Measurements from ENCODE around the gene CAPS2. TPM values are rescaled to one million over a fixed set of nuclear protein-coding genes. Genes with fewer than 3 reads are reported as not detected.

Gene CAPS2
- 10 to 100 TPM in 1 of 2 donors, 1 to 10 TPM in 1; 3.6 to 16.9 TPM for total RNA-seq

DNA sequence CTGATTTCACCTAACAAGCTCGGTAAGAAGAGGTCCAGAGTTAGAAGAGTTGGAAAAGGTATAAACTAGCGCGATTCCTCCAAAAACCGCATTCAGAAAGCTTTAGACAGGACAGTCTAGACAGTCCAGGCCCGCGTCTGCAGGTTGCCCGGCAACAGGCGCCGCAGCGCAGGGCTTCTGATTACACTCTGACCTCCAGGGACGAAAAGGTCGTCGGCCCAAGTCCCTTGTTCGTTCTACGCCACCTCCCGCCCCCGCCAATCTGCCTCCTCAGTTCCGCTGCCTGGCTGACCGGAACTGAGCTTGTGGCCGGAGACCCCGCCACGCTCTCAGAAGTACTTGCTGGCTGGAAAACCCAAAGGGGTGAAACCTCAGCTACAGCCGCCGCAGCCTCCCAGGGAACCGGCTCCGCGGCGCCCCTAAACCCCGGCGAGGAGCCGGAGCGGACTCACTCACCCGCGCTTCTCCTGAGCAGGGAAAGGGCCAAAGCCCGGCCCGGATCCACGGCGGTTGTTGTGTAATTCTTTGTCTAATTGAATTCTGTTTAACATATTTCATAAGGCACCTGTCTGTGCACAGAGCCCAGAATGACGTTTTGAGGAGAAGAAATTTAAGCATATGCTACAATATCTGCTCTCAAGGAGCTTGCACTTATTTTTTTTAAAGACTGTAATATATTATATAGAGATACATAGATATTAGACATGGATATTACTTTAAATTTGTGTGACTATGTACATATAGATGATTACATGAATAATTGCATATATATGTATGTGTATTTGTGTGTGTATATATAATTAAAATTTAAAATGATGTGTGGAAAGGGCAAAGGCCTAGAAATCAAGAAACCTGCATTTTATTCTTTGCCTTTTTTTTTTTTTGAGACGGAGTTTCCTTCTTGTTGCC, at the start of gene CAPS2:
TSS of gene CAPS2 (minus strand) at position 407 of the 909 bp plus-strand sequence. CDS start 3,826 bp downstream, outside the sequence.
- no peaks in the 10 kb centered on the region for H3K36me3 ChIP-seq (replicated peaks in 1 of 2; ENCODE audit: insufficient read depth in 1 of 2, low read depth in 2 of 2)
- WGBS, 2 donors = 2 to 3% methylated on average over 39 to 40 of the region's 40 CpGs
- H3K9me3 ChIP-seq = no peaks in the 10 kb centered on the region
- peaks cover 20% of the 10 kb centered on the region for H3K4me1 ChIP-seq
- intact Hi-C loops (cut with DNase I) = no loop called here
- peak; percentile 97 for ATAC-seq
- H3K27me3 ChIP-seq = no peaks in the 10 kb centered on the region
- peak within 1 kb of the TSS; percentile 45 to 69 (median 66) for H3K27ac ChIP-seq
- TF ChIP-seq POLR2A (IDR thresholded peaks at IDR 0.05) = peak in 2 of 3 donors; percentile 38 to 40
- TF ChIP-seq, protein P1, sequence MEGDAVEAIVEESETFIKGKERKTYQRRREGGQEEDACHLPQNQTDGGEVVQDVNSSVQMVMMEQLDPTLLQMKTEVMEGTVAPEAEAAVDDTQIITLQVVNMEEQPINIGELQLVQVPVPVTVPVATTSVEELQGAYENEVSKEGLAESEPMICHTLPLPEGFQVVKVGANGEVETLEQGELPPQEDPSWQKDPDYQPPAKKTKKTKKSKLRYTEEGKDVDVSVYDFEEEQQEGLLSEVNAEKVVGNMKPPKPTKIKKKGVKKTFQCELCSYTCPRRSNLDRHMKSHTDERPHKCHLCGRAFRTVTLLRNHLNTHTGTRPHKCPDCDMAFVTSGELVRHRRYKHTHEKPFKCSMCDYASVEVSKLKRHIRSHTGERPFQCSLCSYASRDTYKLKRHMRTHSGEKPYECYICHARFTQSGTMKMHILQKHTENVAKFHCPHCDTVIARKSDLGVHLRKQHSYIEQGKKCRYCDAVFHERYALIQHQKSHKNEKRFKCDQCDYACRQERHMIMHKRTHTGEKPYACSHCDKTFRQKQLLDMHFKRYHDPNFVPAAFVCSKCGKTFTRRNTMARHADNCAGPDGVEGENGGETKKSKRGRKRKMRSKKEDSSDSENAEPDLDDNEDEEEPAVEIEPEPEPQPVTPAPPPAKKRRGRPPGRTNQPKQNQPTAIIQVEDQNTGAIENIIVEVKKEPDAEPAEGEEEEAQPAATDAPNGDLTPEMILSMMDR (IDR thresholded peaks at IDR 0.05) = peak in 2 of 7 experiments; percentile 16 to 20
- H3K4me3 ChIP-seq = peak within 1 kb of the TSS; percentile 44
- peak; percentile 79 to 90 (median 84) for DNase-seq

DNA sequence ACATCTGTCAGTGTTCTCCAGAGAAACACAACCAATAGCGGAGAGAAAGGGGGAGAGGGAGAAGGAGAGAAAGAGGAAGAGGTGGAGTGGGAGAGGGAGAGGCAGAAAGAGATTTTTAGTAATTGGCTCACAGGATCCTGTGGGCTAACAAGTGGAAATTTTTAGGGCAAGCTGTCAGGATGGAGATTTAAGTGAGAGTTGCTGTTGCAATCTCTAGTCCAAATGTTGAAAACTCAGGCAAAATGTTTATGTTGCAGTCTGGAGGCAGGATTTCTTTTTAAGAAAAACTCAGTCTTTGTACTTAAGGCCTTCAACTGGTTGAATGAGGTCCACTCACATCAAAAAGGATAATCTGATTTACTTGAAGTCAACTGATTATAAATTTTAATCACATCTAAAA, 48.2 kb upstream of the CAPS2 start:
- Histone ChIP-seq H3K4me3 (no peak overlapping the region), H3K4me1 (no peaks in the 10 kb centered on the region), H3K27ac (no peak overlapping the region), H3K27me3 (no peaks in the 10 kb centered on the region), H3K9me3 (no peaks in the 10 kb centered on the region), H3K36me3 (replicated peaks in 1 of 2; ENCODE audit: insufficient read depth in 1 of 2, low read depth in 2 of 2) (no peaks in the 10 kb centered on the region)
- intact Hi-C loops (cut with DNase I) = no loop called here
- TF ChIP-seq, protein P1 (IDR thresholded peaks at IDR 0.05) = no peak
- no peak for ATAC-seq
- WGBS, 2 donors = 82 to 100% methylated on average over 1 of the region's 1 CpG
- no peak for DNase-seq

DNA sequence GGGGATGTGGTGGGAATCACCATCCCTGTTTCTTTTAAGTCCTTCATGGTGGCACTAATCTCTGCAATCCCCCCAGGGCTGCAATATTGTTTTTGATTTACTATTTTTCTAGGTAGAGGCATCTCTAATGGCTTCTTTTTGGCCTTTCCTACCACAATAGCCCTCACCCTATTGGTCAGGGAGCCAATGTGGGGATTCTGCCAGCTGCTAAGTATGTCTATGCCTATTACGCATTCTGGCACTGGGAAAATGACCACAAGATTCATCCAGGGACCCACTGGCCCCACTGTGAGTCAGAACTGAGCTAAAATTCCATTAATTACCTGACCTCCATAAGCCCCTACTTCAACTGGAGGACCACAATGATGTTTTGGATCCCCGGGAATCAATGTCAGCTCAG, 44.8 kb upstream of the CAPS2 start:
- no peak overlapping the region for H3K27ac ChIP-seq
- no peaks in the 10 kb centered on the region for H3K27me3 ChIP-seq
- no peak for ATAC-seq
- TF ChIP-seq, protein P1 (IDR thresholded peaks at IDR 0.05) = no peak
- TF ChIP-seq POLR2A (IDR thresholded peaks at IDR 0.05) = no peak
- intact Hi-C loops (cut with DNase I) = no loop called here
- no peaks in the 10 kb centered on the region for H3K4me1 ChIP-seq
- no peaks in the 10 kb centered on the region for H3K9me3 ChIP-seq
- no peak overlapping the region for H3K4me3 ChIP-seq
- DNase-seq = no peak
- H3K36me3 ChIP-seq (replicated peaks in 1 of 2; ENCODE audit: insufficient read depth in 1 of 2, low read depth in 2 of 2) = no peaks in the 10 kb centered on the region
- 90 to 97% methylated on average over 2 of the region's 2 CpGs for WGBS, 2 donors

DNA sequence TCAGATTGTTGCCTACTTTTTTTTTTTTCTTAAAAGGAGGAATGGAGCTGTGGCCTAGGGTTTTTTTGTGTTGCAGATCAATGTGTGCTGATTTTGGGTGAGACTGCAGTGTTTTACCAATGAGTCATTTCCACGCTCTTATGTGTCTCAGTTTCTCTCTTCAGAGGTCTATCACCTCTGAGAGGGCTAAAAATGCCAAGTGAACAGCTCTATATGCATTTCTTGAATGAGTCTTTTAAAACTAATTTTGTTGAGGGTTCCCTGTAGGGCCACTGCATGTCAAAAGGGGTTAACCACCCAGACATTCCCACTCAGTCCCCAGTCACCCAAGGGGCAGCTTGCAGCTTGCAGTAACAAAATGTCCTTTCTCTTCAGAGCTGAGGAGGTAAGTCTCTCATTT, 36.5 kb upstream of the CAPS2 start:
- intact Hi-C loops (cut with DNase I) = no loop called here
- Histone ChIP-seq H3K4me3 (no peak overlapping the region), H3K9me3 (no peaks in the 10 kb centered on the region), H3K4me1 (no peaks in the 10 kb centered on the region), H3K27me3 (no peaks in the 10 kb centered on the region), H3K36me3 (replicated peaks in 1 of 2; ENCODE audit: insufficient read depth in 1 of 2, low read depth in 2 of 2) (no peaks in the 10 kb centered on the region), H3K27ac (no peak overlapping the region)
- 93 to 94% methylated on average over 1 of the region's 1 CpG for WGBS, 2 donors
- DNase-seq = no peak
- ATAC-seq = no peak
- TF ChIP-seq, protein P1 (IDR thresholded peaks at IDR 0.05) = no peak
- TF ChIP-seq POLR2A (IDR thresholded peaks at IDR 0.05) = no peak
